Osteocyte (in vitro differentiated cells): Measurements from ENCODE around the gene LAPTM5. TPM values are rescaled to one million over a fixed set of nuclear protein-coding genes. Genes with fewer than 3 reads are reported as not detected.
A peak's percentile ranks its signal among the peaks of the same experiment; 100 is the strongest.

ENCODE experiments used
- DNase-seq: peaks from one replicate; pipeline ENCODE4 v3.0.0; 2021; ENCODE audit warnings: mixed read lengths; ENCODE audit not compliant: unreplicated experiment; ENCODE audit errors: extremely low spot score
- H3K27ac Mint-ChIP-seq: one replicate; pipeline ENCODE4 v1.8.0; 2021; ENCODE audit warnings: mild to moderate bottlenecking, mixed read lengths; ENCODE audit not compliant: unreplicated experiment
- H3K27me3 Mint-ChIP-seq: one replicate; pipeline ENCODE4 v1.8.0; 2021; ENCODE audit warnings: mixed read lengths; ENCODE audit not compliant: unreplicated experiment
- H3K36me3 Mint-ChIP-seq: one replicate; pipeline ENCODE4 v1.8.0; 2021; ENCODE audit warnings: mixed read lengths; ENCODE audit not compliant: unreplicated experiment
- H3K4me1 Mint-ChIP-seq: one replicate; pipeline ENCODE4 v1.8.0; 2021; ENCODE audit warnings: mixed read lengths; ENCODE audit not compliant: unreplicated experiment
- H3K4me3 Mint-ChIP-seq: one replicate; pipeline ENCODE4 v1.8.0; 2021; ENCODE audit warnings: mild to moderate bottlenecking, moderate library complexity, mixed read lengths; ENCODE audit not compliant: unreplicated experiment
- H3K9me3 Mint-ChIP-seq: one replicate; pipeline ENCODE4 v1.8.0; 2021; ENCODE audit warnings: mixed read lengths; ENCODE audit not compliant: unreplicated experiment
- total RNA-seq: library from RNA; stranded (reverse); gene quantifications from 2 replicates; pipeline ENCODE4 v1.2.1, GENCODE V29; 2021
- TF ChIP-seq, protein P1 (sequence below): fragments of 200-600 bp; sonication (generic); IDR thresholded peaks from 2 replicates; pipeline ENCODE4 v1.5.0; 2021; ENCODE audit warnings: antibody characterized with exemption, mild to moderate bottlenecking, moderate library complexity

Gene LAPTM5
- total RNA-seq, 1 donor from 2014 or later: not detected

DNA sequence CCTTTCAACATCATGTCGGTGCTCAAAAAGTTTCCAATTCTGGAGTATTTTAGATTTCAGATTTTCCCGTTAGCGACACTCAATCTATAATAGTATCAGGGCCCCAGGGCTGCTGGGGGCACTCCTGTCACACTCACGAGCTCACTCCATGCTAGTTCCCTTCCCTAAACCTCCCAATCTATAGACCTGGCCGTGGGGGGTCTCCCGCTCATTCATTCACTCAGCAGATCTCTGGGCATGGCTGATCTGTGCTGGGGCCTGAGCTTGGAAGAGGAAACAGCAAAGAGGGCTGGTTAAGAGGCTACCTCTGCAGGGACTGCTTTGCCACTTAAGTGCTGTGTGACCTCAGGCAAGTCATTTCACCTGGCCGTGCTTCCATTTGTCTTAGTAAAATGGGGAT lies 46.8 kb upstream of the LAPTM5 start:
- Mint-ChIP-seq H3K4me1 (peaks cover 47% of the 10 kb centered on the region), H3K27ac (no peak overlapping the region), H3K4me3 (no peak overlapping the region), H3K27me3 (no peaks in the 10 kb centered on the region), H3K36me3 (no peaks in the 10 kb centered on the region), H3K9me3 (no peaks in the 10 kb centered on the region)
- no peak for DNase-seq
- TF ChIP-seq, protein P1, sequence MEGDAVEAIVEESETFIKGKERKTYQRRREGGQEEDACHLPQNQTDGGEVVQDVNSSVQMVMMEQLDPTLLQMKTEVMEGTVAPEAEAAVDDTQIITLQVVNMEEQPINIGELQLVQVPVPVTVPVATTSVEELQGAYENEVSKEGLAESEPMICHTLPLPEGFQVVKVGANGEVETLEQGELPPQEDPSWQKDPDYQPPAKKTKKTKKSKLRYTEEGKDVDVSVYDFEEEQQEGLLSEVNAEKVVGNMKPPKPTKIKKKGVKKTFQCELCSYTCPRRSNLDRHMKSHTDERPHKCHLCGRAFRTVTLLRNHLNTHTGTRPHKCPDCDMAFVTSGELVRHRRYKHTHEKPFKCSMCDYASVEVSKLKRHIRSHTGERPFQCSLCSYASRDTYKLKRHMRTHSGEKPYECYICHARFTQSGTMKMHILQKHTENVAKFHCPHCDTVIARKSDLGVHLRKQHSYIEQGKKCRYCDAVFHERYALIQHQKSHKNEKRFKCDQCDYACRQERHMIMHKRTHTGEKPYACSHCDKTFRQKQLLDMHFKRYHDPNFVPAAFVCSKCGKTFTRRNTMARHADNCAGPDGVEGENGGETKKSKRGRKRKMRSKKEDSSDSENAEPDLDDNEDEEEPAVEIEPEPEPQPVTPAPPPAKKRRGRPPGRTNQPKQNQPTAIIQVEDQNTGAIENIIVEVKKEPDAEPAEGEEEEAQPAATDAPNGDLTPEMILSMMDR: no peak

DNA sequence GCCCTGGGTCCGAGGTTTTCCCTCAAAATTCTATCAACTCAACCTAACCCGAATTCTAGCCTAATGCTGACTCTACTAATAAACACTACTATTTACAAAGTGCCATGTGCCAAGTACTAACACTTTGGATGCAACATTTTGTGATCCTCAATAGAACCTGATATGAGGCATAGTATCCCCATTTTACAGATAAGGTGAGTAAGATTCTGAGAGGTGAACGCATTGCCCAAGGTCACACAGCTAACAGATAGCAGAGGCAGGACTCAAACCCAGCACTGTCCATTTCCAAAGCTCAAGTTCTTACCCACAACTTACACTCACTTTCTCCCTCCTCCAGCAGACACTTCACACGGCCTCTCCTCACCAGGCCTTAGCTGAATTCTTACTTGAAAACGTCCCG lies 46.0 kb upstream of the LAPTM5 start:
- H3K4me1 Mint-ChIP-seq: peaks cover 39% of the 10 kb centered on the region
- H3K9me3 Mint-ChIP-seq: no peaks in the 10 kb centered on the region
- no peaks in the 10 kb centered on the region for H3K36me3 Mint-ChIP-seq
- no peak for DNase-seq
- TF ChIP-seq, protein P1: no peak
- no peak overlapping the region for H3K4me3 Mint-ChIP-seq
- no peaks in the 10 kb centered on the region for H3K27me3 Mint-ChIP-seq
- H3K27ac Mint-ChIP-seq: no peak overlapping the region

DNA sequence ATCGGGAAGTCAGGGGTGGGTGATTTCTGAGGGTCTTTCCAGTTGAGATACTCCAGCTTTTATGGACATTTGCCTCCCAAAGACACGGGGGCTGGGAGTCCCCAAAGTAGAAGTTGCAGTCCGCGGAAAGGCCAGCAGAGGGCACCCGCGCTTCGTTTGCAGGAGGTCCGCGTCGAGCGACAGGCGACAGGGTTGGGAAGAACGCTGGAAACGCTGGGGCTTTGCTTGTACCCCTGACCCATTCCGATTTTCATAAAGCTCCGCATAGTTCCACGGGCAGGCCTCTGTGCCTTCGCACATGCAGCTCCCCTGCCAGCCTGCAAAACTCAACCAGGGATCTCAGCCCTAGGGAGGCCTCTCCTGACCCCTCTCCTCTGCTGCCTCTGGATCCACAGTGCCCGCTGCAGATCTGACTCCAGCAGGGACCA lies 44.2 kb upstream of the LAPTM5 start:
- H3K9me3 Mint-ChIP-seq: no peaks in the 10 kb centered on the region
- H3K36me3 Mint-ChIP-seq: no peaks in the 10 kb centered on the region
- H3K4me1 Mint-ChIP-seq: peaks cover 28% of the 10 kb centered on the region
- DNase-seq: peak; percentile 93
- no peak overlapping the region for H3K27ac Mint-ChIP-seq
- TF ChIP-seq, protein P1: peak; percentile 98
- H3K27me3 Mint-ChIP-seq: no peaks in the 10 kb centered on the region
- H3K4me3 Mint-ChIP-seq: no peak overlapping the region

DNA sequence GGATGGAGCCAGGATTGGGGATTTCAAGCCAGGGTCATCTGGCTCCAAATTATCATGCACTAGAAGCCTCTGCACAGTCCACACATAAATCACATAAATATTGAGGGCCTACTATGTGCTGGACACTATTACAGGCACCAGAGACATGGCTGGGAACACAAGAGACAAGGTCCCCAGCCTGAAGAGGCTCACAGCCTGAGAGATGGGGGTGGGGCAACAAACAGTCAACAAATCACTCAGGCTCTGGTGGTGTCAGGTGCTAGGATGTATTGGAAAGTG lies 41.6 kb upstream of the LAPTM5 start:
- TF ChIP-seq, protein P1: no peak
- Mint-ChIP-seq H3K27me3 (no peaks in the 10 kb centered on the region), H3K4me3 (no peak overlapping the region), H3K9me3 (no peaks in the 10 kb centered on the region), H3K36me3 (no peaks in the 10 kb centered on the region), H3K4me1 (peaks cover 15% of the 10 kb centered on the region), H3K27ac (no peak overlapping the region)
- no peak for DNase-seq

DNA sequence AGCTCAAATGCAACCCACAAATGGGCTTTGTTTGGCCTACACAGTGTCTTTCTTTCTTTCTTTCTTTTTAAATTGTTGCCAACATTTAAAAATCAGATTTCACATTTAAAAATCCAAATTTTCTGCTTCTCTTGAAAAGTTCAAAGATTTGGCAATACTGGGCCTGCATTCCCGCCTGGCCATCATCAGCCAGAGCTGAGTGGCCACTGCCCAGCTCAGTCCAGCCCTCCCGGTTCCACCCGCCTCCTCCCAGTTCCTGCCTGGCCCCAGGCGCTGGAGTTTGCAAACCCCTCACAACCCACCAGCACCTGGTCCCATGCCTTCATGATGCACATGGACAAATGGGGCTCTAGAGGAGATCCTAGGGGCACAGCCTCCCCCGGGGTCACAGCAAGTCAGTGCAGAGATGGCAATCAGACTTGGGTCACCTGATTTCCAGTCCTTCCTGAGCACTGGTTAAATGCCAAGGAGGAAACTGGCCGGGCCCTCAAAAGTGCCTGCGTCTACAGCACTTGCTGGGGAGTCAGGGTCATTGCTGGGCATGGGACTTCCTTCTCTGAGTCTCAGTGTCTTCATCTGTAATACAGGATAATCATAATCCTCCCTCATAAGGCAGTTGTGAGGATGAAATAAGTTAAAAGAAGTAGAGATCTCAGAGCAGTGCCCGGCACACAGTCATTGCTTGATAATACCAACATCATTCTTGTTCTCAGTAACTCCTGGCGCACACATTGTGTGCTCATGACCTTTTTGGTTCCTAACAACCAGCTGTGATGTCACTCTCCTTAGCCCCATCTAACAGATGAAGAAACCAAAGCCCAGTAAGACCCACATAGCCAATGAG lies 41.0 kb upstream of the LAPTM5 start:
- Mint-ChIP-seq H3K4me3 (no peak overlapping the region), H3K36me3 (no peaks in the 10 kb centered on the region), H3K4me1 (peaks cover 12% of the 10 kb centered on the region), H3K27ac (no peak overlapping the region), H3K9me3 (no peaks in the 10 kb centered on the region), H3K27me3 (no peaks in the 10 kb centered on the region)
- TF ChIP-seq, protein P1: no peak
- DNase-seq: no peak
